Pancreas (tissue), 10 donors: ENCODE results near the gene RNF141. TPM values are rescaled to one million over a fixed set of nuclear protein-coding genes. Genes with fewer than 3 reads are reported as not detected.

Source experiments
- ATAC-seq, 4 donors: fragments of 200-7000 bp; cut with Tn5 transposase; one replicate each; pipeline versions ENCODE4 v1.8.0 to v1.9.1; 2020; ENCODE audit warnings: mild to moderate bottlenecking in 4 of 4, moderate library complexity in 4 of 4
- DNase-seq, 6 donors: peaks; one replicate each; pipeline ENCODE4 v3.0.0-alpha.2; 2020
- FAIRE-seq: peaks from 2 replicates; lab custom pipeline; 2012; peaks lifted over from hg19 to GRCh38; lab: Jason Lieb, UNC
- H3K27ac ChIP-seq, 4 donors: fragments of 200-600 bp; sonication (generic); 1 replicate in 3 of 4; 2 replicates in 1 of 4; pipeline versions ENCODE4 v1.5.0 to v1.8.0; 2020
- H3K27me3 ChIP-seq, 4 donors: fragments of 200-600 bp; one replicate each; pipeline ENCODE4 v1.8.0; 2021
- H3K36me3 ChIP-seq, 3 donors: fragments of 200-600 bp; sonication (generic) in 1 of 3; one replicate each; pipeline versions ENCODE4 v1.5.0 to v1.8.0; 2020 to 2021
- H3K4me1 ChIP-seq, 3 donors: fragments of 200-600 bp; one replicate each; pipeline ENCODE4 v1.8.0; 2021
- H3K4me3 ChIP-seq, 4 donors: fragments of 200-600 bp; sonication (generic) in 2 of 4; one replicate each; pipeline versions ENCODE4 v1.5.0 to v1.8.0; 2020 to 2021
- H3K9me3 ChIP-seq, 4 donors: fragments of 200-600 bp; one replicate each; pipeline ENCODE4 v1.8.0; 2021
- CTCF ChIP-seq, 4 donors: fragments of 200-600 bp; sonication (generic) in 3 of 4; IDR thresholded peaks; one replicate each; pipeline versions ENCODE4 v1.5.0 to v1.8.0; 2021; ENCODE audit warnings: antibody characterized with exemption in 4 of 4
- WGBS, 2 donors: extraction: QIAGEN DNeasy Blood & Tissue Kit; methylation state at CpG; one replicate each; pipeline ENCODE4 v1.1.7; 2013; 5-methylcytosine and 5-hydroxymethylcytosine counted together
- intact Hi-C, 3 donors: fragments of 100-400 bp; cut with DNase I; formaldehyde crosslinking; loops; one replicate each; pipeline versions ENCODE4 v1.11.1 to v1.14.2; 2022
- polyA plus RNA-seq, 2 donors: library from polyadenylated mRNA; stranded (reverse); fragments of 200-250 nt; gene quantifications; one replicate each; pipeline ENCODE4 v1.2.3, GENCODE V29; 2013
- total RNA-seq, 6 donors: library from RNA; stranded (reverse); fragmentation: NEBNext Ultra II Directional in 4 of 6; extraction: Animal tissue kit (Norgen Biotek cat#: 25700) in 4 of 6; gene quantifications; one replicate each; pipeline versions ENCODE4 v1.2.1 to v1.2.4, GENCODE V29; 2021 to 2023
- donor health status: healthy with polysubstance abuse.
- donor health status: DM: no; HTN: no; CAD: no; lungs with moderate emphysema.
- donor health status: DM: no; HTN: no; CAD: no.
- donor health status: control.
- donor health status: control.
- donor health status: Bipolar disorder and iron deficiency.
- donor health status: DM: yes; HTN: yes; CAD: no.
- donor health status: DM: no; HTN: no; CAD: no.
- donor health status: DM: no; HTN: no; CAD: no.
- donor health status: DM: yes; HTN: yes; CAD: no.

The RNF141 gene
- total and polyA plus RNA-seq, 8 donors: 4.4 to 21.5 (median 15.4) TPM

GRCh38 chr11:10494636-10495463, 46.1 kb downstream of the RNF141 start:
- Histone ChIP-seq H3K4me1 (no peaks in the 10 kb centered on the region), H3K36me3 (peaks cover 0 to 4% (median 0%) of the 10 kb centered on the region in 3 donors), H3K27ac (no peak overlapping the region), H3K9me3 (no peaks in the 10 kb centered on the region), H3K27me3 (no peaks in the 10 kb centered on the region), H3K4me3 (no peak overlapping the region)
- DNase-seq (no peak), ATAC-seq (no peak), FAIRE-seq (no peak)
- 83 to 90% methylated on average over 14 of the region's 14 CpGs for WGBS, 2 donors
- intact Hi-C loops: no loop called here
- TF ChIP-seq CTCF (IDR thresholded peaks at IDR 0.05): no peak

GRCh38 chr11:10493041-10493663, 47.8 kb downstream of the RNF141 start:
- no peak for TF ChIP-seq CTCF (IDR thresholded peaks at IDR 0.05)
- no peak overlapping the region for H3K4me3 ChIP-seq
- DNase-seq: no peak
- H3K27ac ChIP-seq: no peak overlapping the region
- intact Hi-C loops: no loop called here
- H3K27me3 ChIP-seq: no peaks in the 10 kb centered on the region
- no peaks in the 10 kb centered on the region for H3K9me3 ChIP-seq
- H3K4me1 ChIP-seq: no peaks in the 10 kb centered on the region
- peaks cover 0 to 4% (median 0%) of the 10 kb centered on the region in 3 donors for H3K36me3 ChIP-seq
- ATAC-seq: no peak
- WGBS, 2 donors: 95 to 97% methylated on average over 18 of the region's 18 CpGs
- FAIRE-seq: no peak

GRCh38 chr11:10492084-10492483, 48.9 kb downstream of the RNF141 start:
- 97 to 100% methylated on average over 2 of the region's 2 CpGs for WGBS, 2 donors
- DNase-seq (no peak), FAIRE-seq (no peak), ATAC-seq (no peak)
- no peak for TF ChIP-seq CTCF (IDR thresholded peaks at IDR 0.05)
- Histone ChIP-seq H3K27ac (no peak overlapping the region), H3K36me3 (peaks cover 0 to 4% (median 0%) of the 10 kb centered on the region in 3 donors), H3K9me3 (no peaks in the 10 kb centered on the region), H3K4me1 (no peaks in the 10 kb centered on the region), H3K4me3 (no peak overlapping the region), H3K27me3 (no peaks in the 10 kb centered on the region)
- intact Hi-C loops: no loop called here

- Histone ChIP-seq H3K9me3 (no peaks in the 10 kb centered on the region), H3K27me3 (no peaks in the 10 kb centered on the region), H3K4me1 (no peaks in the 10 kb centered on the region), H3K36me3 (peaks cover 0 to 4% (median 0%) of the 10 kb centered on the region in 3 donors), H3K4me3 (no peak overlapping the region), H3K27ac (no peak overlapping the region)
- intact Hi-C loops: no loop called here
- FAIRE-seq: no peak
- no peak for TF ChIP-seq CTCF (IDR thresholded peaks at IDR 0.05)
- peak in 3 of 6 donors; percentile 28 to 47 (median 47) for DNase-seq
- peak in 3 of 4 donors; percentile 73 to 79 (median 74) for ATAC-seq
- WGBS, 2 donors: 73 to 77% methylated on average over 13 of the region's 13 CpGs
Measured at GRCh38 chr11:10490398-10491241, 50.4 kb downstream of the RNF141 start.
